Caki2 (cell line): ENCODE measurements around the gene RAB7A. TPM values are rescaled to one million over a fixed set of nuclear protein-coding genes. Genes with fewer than 3 reads are reported as not detected.
A peak's percentile ranks its signal among the peaks of the same experiment; 100 is the strongest.

Source experiments
- DNase-seq: peaks from one replicate; pipeline ENCODE4 v3.0.0-alpha.2; 2015; ENCODE audit warnings: low read depth
- in situ Hi-C: cut with HindIII; loops from 2 replicates; pipeline ENCODE4 v1.10.0; 2016; ENCODE audit warnings: low sequenced_read_pairs, low pct_unique_long_range_greater_than_20kb, mixed read lengths
- total RNA-seq: library from RNA; depleted of rRNA; stranded (reverse); fragments of >200 nt; shearing (Covaris generic); gene quantifications from 2 replicates; pipeline ENCODE4 v1.2.3, GENCODE V29; 2014; ENCODE audit warnings: low replicate concordance

The RAB7A gene
- total RNA-seq, 1 experiment from 2014 or later, result 96.1 TPM

DNA sequence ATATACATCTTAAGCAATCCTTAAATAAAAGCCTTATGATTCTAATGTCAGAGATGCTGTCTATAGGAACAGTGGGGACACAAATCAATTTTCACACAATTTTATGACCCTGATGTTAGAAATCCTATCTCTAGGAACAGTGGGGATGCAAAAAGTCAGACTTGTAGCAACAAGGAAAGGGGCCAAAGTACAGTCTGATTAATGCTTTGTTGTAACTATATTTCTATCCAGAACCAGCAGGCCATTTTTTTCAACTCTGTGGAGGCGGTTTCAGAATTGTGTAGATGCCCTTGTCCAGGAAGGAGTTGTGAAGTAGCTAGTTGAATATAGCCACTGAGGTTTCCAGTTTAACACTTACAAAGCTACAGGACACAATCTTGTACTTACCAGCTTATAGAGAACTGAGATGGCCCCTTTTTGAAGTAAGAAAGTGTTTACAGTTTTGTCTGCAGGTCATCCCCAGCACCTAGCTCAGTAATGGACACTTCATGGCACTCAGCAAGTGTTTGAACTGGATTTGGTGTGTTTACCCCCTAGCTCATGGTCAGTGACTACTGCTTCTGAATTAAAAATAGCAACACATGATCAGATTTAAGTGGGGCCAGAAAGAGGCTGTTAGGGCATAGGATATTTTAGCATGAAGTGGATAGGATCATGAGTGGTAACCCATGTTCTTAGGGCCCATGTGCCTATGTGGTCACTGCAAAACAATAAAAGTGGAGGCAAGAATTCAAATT, 54.3 kb downstream of the RAB7A start:
- no peak for DNase-seq

DNA sequence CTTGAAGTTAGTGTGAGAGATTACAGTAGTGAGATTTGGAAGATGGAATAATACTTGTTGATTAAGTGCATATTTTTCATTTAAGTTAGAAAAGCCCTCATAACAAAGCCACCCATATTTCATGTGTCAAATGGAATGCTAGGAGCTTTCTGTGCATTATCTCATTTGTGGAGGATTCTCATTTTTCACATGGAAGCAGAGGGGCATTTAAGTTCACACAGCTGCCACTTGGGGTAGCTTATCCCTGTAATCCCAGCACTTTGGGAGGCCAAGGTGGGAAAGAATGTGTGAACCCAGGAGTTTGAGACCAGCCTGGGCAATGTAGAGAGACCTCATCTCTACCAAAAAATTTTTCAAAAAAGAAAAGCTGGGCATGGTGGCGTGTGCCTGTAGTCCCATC, 55.2 kb downstream of the RAB7A start:
- in situ Hi-C loops, result no loop called here
- DNase-seq, result no peak

More for the DNA sequence above, 54.3 kb downstream of the RAB7A start:
- in situ Hi-C loops, result no loop called here

DNA sequence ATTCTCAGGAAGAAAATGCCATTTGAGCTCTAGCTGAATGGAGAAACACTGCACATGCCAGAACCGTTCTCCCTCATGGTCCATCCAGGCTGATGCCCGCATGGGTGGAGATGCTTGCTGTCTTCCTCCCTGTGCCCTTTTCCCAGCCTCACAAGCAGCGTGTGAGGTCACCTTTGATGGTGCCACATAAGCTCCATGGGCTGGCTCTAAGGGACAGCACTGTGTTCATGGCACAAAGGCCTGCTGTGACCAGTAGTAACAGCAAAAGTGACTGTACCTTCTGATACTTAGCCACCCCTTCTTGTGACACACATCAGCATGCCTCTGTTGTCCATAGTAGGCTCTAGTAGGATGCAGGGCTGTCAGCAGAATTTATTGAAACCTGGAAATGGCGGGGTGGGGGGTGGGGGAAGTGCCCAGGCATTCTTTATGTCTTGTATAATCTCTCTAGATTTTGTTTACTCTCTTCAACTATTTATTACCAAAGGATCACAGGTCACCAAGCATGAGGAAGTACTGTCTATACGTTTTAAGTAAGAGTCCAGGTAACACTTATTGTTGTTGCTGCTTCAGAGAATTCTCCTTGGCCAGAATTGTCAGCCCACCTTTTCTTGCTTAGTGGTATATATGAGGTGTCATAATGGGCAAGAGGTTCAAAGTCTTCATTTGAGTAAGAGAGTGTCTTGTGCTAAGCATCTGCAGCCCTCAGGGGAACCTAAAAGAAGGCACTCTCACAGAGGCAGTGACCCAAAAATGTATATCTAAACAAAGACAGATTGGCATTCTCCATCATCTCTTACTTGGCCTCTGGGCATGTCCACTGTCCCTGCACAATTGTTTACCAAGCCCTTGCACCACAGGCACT, 56.5 kb downstream of the RAB7A start:
- DNase-seq, result peak; percentile 6
- in situ Hi-C loops, result no loop called here

DNA sequence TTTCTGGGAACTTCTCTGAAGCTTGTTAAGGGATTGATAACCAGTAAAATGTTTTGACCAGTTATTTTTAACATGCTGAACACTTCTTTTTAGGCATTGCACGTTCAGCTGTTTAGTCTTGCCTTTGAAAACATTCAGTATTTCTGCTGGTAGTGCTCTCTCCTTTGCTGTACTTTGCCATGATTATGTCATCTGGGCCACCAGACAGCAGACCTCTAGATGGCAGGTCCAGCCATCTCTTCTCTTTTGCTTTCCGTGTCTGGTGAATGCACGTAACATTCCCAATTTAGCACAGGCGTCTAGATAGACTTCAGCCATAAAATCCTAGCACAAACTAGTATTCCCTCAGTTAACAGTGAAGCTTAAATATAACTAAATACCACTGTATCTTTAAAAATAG, 57.8 kb downstream of the RAB7A start:
- DNase-seq, result no peak
- in situ Hi-C loops, result no loop called here

DNA sequence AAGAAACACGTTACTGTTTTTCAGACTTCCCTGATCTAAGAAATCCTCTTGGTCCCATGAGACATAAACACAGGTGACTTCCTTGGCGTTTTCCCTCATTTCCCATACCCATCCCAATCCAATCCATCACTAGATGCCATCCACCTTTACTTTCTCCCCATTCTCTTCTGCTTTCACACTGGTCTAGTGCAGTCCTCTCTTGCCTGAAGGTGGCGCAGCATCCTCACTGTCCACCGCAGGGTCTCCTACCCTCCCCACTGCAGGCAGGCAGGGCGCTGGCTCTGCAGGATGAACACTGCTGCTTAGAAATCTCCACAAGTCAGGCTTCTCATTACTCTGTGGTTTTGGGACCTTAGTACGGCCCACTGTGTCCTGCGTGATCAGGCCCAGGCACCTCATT, 58.2 kb downstream of the RAB7A start:
- in situ Hi-C loops, result no loop called here

DNA sequence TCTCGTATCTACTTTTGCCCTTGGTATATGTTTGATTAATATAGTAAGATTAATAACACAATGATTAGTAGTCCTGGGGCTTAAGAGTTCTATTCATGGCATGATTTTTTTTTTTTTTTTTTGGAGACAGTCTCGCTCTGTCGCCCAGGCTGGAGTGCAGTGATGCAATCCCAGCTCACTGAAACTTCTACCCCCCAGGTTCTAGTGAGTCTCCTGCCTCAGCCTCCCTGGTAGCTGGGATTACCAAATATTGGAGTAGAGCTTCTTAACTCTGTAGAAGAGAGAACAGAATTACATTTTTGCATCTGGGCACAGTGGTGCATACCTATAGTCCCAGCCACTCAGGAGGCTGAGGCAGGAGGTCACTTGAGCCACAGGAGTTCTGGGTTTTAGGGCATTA, 58.9 kb downstream of the RAB7A start:
- in situ Hi-C loops, result no loop called here
- peak; percentile 5 for DNase-seq

More for the DNA sequence above, 58.2 kb downstream of the RAB7A start:
- peak; percentile 16 for DNase-seq

DNA sequence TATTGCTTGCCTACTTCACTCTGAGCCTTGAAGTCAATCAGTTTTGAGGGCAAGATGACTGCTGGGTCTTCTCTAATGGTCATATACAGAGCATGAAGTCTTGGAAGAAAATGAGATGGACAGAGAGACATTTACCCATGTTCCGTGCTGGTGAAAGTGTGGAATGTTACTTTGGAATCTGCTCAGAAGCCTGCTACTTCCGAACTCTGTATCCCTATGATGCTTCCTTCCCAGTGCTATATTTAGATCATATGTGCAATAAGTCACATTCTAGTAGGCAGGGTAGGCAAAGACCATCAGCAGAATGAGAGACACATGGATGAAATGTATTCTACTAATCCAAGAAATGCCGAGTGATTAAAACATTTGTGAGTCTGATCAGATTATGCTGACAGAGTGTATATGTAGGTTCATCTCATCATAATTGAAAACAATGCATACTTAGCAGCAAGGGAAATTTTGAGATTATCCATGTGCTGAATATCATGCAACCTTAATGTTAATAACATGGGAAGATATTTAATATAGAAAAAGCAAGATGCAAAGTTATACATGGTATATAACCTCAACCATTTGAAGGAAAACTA, 60.5 kb downstream of the RAB7A start:
- in situ Hi-C loops, result no loop called here
- DNase-seq, result no peak

DNA sequence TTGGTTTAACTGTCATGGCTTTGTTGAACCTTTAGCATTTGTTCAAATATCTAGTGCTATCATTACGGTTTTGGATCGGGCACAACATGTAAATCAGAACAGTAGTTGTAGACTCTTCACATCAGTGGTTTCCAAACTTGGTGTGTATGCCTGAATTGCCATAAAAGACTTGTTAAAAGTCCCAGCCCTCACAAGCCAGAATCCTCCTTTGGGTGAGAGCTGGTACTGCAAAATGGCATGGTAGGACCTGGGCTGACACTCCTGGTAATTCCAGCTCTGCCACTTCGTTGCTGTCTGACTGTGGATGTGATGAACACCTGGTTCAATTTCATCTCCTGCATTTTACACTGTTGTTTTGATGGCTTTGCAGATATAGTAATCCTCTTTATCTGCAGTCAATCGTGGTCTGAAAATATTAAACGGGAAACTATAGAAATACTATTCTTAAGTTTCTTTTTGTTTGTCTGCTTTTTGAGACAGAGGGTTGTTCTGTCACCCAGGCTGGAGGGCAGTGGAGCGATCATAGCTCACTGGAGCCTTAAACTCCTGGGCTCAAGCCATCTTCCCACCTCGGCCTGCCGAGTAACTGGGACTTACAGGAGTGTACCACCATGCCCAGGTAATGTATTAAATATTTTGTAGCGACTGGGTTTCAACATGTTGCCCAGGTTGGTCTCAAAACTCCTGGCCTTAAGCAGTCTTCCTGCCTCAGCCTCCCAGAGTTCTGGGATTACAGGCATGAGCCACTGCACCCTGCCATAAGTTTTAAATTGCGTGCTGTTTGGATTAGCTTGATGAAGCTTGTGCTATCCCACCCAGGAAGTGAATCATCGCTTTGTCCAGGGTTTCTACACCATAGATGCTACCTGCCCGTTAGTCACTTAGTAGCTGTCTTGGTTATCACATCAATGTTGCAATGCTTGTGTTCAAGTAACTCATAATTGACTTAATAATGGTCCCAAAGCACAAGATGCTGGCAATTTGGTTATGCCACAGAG, 61.6 kb downstream of the RAB7A start:
- DNase-seq, result peak; percentile 54
- in situ Hi-C loops, result no loop called here

DNA sequence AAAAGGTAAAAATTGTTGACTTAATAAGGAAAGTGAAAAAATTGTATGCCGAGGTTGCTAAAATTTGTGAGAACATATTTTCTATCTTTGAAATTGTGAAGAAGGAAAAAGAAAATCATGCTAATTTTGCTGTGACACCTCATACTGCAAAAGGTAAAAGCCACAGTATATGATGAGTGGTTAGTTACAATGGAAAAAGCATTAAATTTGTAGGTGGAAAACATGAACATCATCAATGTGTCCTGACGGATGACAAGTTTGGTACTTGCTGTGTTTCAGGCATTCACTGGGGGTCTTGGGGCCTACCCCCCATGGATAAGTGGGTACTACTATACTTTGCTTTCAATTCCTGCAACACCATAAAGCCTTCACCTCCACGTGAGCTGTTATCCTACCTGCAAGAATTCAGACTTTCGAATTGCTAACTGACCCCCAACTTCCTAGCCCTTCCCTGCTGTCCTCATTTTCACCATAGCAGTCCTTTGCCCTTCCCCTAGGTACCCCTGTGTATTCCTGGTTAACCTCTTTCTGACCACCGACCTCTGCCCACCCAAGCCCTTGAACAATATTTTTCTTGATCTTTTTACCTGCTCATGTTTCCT, 62.4 kb downstream of the RAB7A start:
- no peak for DNase-seq
- in situ Hi-C loops, result no loop called here

DNA sequence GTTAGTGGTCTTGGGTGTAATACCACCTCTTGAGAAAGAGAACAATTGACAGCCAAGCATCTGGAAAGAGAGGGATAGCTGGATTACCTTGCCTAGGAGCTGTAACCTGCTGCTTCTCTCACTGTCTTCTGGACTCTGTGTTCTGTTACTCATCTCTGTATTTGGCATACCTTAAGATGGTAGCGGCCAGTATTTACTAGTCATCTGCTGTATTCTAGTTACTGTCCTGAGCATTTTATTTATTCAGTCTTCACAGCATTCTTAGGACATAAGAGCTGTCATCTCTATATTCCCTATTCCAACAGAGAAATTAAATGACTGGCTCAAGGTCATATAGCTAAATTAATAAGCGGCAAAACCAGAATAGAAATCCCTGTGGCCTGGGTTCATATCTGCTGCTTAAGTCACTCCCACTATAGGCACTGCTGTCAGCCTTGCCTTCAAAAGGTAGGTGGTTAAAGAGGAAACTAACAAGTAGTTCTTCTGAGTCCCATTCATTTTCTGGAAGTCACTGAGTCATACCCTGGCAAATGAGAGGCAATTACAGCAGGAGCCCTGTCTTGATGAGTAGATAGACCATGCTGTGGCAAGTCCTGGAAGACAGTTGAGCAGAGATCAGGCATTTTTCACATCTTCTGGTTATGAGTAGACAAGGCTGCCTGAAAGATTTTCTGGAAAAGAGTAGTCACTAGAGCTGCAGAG, 68.2 kb downstream of the RAB7A start:
- in situ Hi-C loops, result no loop called here

DNA sequence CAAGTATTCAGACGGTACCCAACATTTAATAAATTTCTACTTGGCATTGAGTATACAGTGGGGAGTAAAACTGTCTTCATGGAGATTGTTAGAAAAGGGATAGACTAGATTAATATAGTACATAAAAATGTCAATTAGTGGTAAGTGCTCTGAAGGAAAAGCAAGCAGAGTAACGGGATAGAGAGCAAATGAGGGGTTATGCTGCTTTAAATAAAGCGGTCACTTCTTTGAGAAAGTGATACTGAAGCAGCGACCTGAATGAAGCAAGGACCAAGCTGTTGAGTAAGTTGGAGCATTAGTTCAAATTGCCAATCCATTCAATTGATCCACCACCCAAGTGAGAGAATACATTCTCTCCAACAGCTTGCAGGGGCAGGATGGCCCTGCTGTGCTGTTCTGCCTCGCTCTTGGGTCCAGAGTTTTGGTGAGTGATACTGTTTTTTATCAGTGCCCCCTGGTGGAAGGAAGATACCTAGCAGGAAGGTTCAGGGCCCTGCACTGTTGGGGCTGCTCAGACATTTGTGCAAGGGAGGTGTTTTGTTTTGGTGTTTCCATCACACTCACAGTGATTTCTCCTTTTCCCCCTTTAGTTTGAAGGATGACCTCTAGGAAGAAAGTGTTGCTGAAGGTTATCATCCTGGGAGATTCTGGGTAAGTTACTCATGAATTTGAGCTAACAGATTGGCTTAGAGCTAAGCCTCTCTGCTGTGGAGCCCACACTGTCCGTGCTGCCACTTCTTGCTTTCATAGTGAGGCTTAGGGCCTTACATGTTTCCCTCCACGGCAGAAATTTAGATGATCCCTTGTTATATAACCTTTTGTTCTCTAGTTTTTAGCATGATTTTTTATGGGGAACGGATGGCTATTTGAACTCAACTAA, 69.0 kb downstream of the RAB7A start:
- DNase-seq, result peak; percentile 55
- in situ Hi-C loops, result no loop called here

More for the DNA sequence above, 68.2 kb downstream of the RAB7A start:
- DNase-seq, result peak; percentile 19

DNA sequence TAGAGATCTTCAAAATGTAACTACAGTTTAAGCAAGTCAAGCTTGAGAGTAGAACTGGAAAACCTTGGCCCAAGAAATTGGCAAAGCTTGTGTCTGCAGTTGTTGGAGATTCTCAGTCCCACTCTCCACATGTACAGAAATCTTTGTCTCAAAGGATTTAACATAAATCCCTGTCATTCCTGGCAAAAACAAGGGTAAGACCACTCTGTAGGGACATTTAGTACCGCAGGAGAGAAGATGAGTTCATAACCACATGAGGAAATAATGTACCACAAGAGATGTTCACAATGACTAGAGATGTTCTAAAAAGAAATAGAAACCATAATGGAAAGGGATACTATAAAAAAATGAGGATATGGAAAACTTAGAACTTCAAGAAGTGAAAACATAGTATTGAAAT, 73.7 kb downstream of the RAB7A start:
- no peak for DNase-seq
- in situ Hi-C loops, result no loop called here

DNA sequence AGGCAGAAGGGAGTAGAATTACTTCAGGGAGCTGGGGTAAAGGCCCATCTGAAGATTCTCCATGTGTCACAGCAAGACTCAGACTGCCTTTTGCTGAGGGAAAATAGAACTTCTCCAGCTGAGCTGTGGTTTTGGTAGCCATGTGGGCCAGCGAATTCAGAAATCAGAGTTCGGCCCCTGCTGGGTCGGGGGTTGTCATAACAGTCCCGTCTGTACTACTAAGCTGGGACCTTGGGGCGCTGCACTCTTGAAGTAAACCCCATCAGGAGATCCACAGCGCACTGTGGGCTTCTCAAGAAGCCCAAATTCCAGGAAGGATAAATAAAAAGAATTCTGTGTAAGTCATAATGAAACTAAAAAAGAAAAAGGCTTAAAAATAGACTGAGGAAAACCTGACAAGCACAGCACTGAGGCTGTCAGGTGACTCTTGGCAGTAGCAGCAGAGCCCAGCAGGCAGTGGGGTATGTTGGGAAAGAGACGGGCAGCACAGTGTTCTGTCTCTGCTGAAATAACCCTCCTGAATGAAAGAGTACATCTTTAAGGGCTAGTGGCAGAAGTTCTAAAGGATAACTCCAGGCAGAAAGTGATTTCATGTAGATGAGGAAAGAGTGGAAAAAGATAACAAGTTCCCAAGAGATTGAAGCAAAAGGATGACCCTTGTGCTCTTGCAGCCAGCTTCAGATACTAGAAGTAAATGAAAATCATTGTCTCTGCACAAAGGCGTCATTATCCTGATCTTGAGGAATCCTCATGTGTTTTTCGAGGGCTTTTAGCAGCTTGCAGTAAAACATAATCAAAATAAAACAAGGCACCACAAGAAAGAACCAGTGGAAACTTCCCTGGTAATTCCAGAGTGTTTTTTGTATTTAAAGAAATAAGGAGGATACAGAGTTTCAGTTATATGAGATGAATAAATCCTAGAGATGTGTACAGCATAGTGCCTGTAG, 74.5 kb downstream of the RAB7A start:
- in situ Hi-C loops, result no loop called here
- DNase-seq, result no peak

DNA sequence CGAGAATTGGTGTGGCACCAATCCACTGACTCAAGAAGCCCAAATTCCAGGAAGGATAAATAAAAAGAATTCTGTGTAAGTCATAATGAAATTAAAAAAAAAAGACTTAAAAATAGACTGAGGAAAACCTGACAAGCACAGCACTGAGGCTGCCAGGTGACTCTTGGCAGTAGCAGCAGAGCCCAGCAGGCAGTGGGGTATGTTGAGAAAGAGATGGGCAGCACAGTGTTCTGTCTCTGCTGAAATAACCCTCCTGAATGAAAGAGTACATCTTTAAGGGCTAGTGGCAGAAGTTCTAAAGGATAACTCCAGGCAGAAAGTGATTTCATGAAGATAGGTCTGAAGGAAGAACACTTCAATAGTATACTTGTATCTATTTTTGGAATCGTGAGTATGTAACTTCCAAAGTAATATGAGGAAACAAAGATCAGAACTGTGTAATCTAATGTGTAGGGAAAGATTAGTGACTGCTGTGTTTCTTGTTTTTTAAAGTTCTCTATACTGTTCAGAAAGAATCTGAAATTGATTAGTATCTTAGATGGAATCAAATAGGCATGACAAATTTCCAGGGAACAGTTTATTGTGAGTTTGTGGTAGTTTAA, 75.9 kb downstream of the RAB7A start:
- in situ Hi-C loops, result no loop called here
- DNase-seq, result no peak

DNA sequence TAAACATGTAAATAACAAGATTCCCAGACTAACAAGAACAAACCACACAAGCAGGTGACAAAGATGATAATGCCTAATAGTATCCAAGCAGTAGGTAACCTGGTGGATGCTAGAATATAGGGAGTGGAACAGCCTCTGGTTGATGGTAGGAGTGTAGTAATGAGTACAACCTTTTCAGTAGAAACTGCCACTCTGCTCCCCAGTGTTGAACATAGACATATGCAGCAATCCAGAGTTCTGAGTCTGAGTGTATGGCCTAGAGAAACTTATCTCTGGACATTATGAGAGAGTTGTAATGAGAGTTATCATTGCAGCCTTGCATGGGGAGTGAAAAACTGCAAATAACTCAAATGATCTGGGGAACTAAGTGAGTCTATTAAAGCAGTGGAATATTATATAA, 77.3 kb downstream of the RAB7A start:
- in situ Hi-C loops, result no loop called here
- no peak for DNase-seq
